Measurements from ENCODE around the gene EGFL8. TPM values are rescaled to one million over a fixed set of nuclear protein-coding genes. Genes with fewer than 3 reads are reported as not detected.
"Not testable (repeated sequence)": the region's sequence is repeated elsewhere in the genome, so short reads cannot be mapped to it uniquely, and the experiment has no call there.

Gene EGFL8
- total RNA-seq, 2 donors from 2014 or later = 10.4 to 13.7 TPM

- no peak overlapping the region for H3K27ac ChIP-seq
- intact Hi-C loops (cut with DNase I) = no loop called here
- DNase-seq = no peak
- no peak for TF ChIP-seq CTCF (IDR thresholded peaks at IDR 0.05)
- no peak overlapping the region for H3K9ac ChIP-seq (ENCODE audit: low read depth in 2 of 2, low read length in 2 of 2)
- no peaks in the 10 kb centered on the region for H3K36me3 ChIP-seq
- H3K27me3 ChIP-seq = no peaks in the 10 kb centered on the region
- H3K9me3 ChIP-seq = no peaks in the 10 kb centered on the region
- H3K4me1 ChIP-seq = no peaks in the 10 kb centered on the region
- no peak overlapping the region for H3K4me3 ChIP-seq
Measured at GRCh38 chr6:32210191-32210601, 45.8 kb downstream of the EGFL8 start.

GRCh38 chr6:32211432-32211831 is 47.0 kb downstream of the EGFL8 start:
- H3K27me3 ChIP-seq; H3K27ac ChIP-seq; H3K36me3 ChIP-seq; DNase-seq; H3K9me3 ChIP-seq; H3K4me1 ChIP-seq; H3K4me3 ChIP-seq; H3K9ac ChIP-seq (ENCODE audit: low read depth in 2 of 2, low read length in 2 of 2); intact Hi-C loops (cut with DNase I): not testable (repeated sequence)

- no peaks in the 10 kb centered on the region for H3K36me3 ChIP-seq
Measured at GRCh38 chr6:32212076-32212760, 47.8 kb downstream of the EGFL8 start.

GRCh38 chr6:32213649-32214048 is 49.3 kb downstream of the EGFL8 start:
- no peak for TF ChIP-seq CTCF (IDR thresholded peaks at IDR 0.05)
- Histone ChIP-seq H3K27me3 (no peaks in the 10 kb centered on the region), H3K36me3 (no peaks in the 10 kb centered on the region), H3K4me3 (no peak overlapping the region), H3K9ac (ENCODE audit: low read depth in 2 of 2, low read length in 2 of 2) (no peak overlapping the region), H3K9me3 (no peaks in the 10 kb centered on the region), H3K4me1 (no peaks in the 10 kb centered on the region), H3K27ac (no peak overlapping the region)
- no peak for DNase-seq
- intact Hi-C loops (cut with DNase I) = no loop called here

More at GRCh38 chr6:32212076-32212760, 47.8 kb downstream of the EGFL8 start:
- no peak for DNase-seq
- H3K9ac ChIP-seq (ENCODE audit: low read depth in 2 of 2, low read length in 2 of 2) = no peak overlapping the region
- intact Hi-C loops (cut with DNase I) = no loop called here
- no peak overlapping the region for H3K27ac ChIP-seq
- H3K4me1 ChIP-seq = no peaks in the 10 kb centered on the region
- no peaks in the 10 kb centered on the region for H3K27me3 ChIP-seq
- H3K9me3 ChIP-seq = no peaks in the 10 kb centered on the region
- no peak for TF ChIP-seq CTCF (IDR thresholded peaks at IDR 0.05)
- H3K4me3 ChIP-seq = no peak overlapping the region

- no peak overlapping the region for H3K27ac ChIP-seq
- H3K4me3 ChIP-seq = no peak overlapping the region
- TF ChIP-seq CTCF (IDR thresholded peaks at IDR 0.05) = no peak
- no peak overlapping the region for H3K9ac ChIP-seq (ENCODE audit: low read depth in 2 of 2, low read length in 2 of 2)
- no peaks in the 10 kb centered on the region for H3K4me1 ChIP-seq
- no peaks in the 10 kb centered on the region for H3K9me3 ChIP-seq
- no peak for DNase-seq
- intact Hi-C loops (cut with DNase I) = no loop called here
- H3K36me3 ChIP-seq = no peaks in the 10 kb centered on the region
- H3K27me3 ChIP-seq = no peaks in the 10 kb centered on the region
Measured at GRCh38 chr6:32214126-32214525, 49.7 kb downstream of the EGFL8 start.

- no peak overlapping the region for H3K9ac ChIP-seq (ENCODE audit: low read depth in 2 of 2, low read length in 2 of 2)
- DNase-seq = no peak
- intact Hi-C loops (cut with DNase I) = no loop called here
- H3K36me3 ChIP-seq = no peaks in the 10 kb centered on the region
- H3K27ac ChIP-seq = no peak overlapping the region
- H3K9me3 ChIP-seq = no peaks in the 10 kb centered on the region
- H3K27me3 ChIP-seq = no peaks in the 10 kb centered on the region
- TF ChIP-seq CTCF (IDR thresholded peaks at IDR 0.05) = no peak
- no peaks in the 10 kb centered on the region for H3K4me1 ChIP-seq
- H3K4me3 ChIP-seq = no peak overlapping the region
Measured at GRCh38 chr6:32215617-32216016, 51.2 kb downstream of the EGFL8 start.

All from colonic mucosa (tissue), 4 donors.